Left ventricle myocardium inferior (tissue), 1 donor: ENCODE results near the gene PRXL2A. TPM values are rescaled to one million over a fixed set of nuclear protein-coding genes. Genes with fewer than 3 reads are reported as not detected.

Source experiments
- DNase-seq: peaks from one replicate; pipeline ENCODE4 v3.0.0-alpha.2; 2020
- H3K27ac ChIP-seq: fragments of 200-600 bp; replicated peaks from 2 replicates; pipeline ENCODE4 v1.8.0; 2021
- H3K27me3 ChIP-seq: fragments of 200-600 bp; 2 replicates; pipeline ENCODE4 v1.8.0; 2021; ENCODE audit warnings: low read depth
- H3K36me3 ChIP-seq: fragments of 200-600 bp; 2 replicates; pipeline ENCODE4 v1.8.0; 2021
- H3K4me1 ChIP-seq: fragments of 200-600 bp; 2 replicates; pipeline ENCODE4 v1.8.0; 2021
- H3K4me3 ChIP-seq: fragments of 200-600 bp; 2 replicates; pipeline ENCODE4 v1.8.0; 2021; ENCODE audit warnings: mild to moderate bottlenecking, moderate library complexity
- H3K9me3 ChIP-seq: fragments of 200-600 bp; replicated peaks from 2 replicates; pipeline ENCODE4 v1.8.0; 2021
- CTCF ChIP-seq: fragments of 200-600 bp; IDR thresholded peaks from 2 replicates; pipeline ENCODE4 v1.8.0; 2021; ENCODE audit warnings: antibody characterized with exemption, mild to moderate bottlenecking, borderline replicate concordance
- intact Hi-C: fragments of 100-400 bp; cut with micrococcal nuclease; formaldehyde crosslinking; loops from one replicate; pipeline ENCODE4 v1.11.0; 2022
- total RNA-seq: library from RNA; stranded (reverse); fragmentation: NEBNext Ultra II Directional; extraction: Animal tissue kit (Norgen Biotek cat#: 25700); gene quantifications from one replicate; pipeline ENCODE4 v1.2.1, GENCODE V29; 2021
- donor health status: DM: no; HTN: yes; CAD: no; lungs with severe emphysema.

The PRXL2A gene
- total RNA-seq, 1 donor from 2014 or later: 101 TPM

GRCh38 chr10:80410578-80411145 is 2.3 kb downstream of the PRXL2A start:
- Histone ChIP-seq H3K4me3 (peak overlapping the region; percentile 95), H3K9me3 (no peaks in the 10 kb centered on the region), H3K4me1 (peaks cover 87% of the 10 kb centered on the region), H3K27ac (peak overlapping the region; percentile 96), H3K36me3 (no peaks in the 10 kb centered on the region), H3K27me3 (no peaks in the 10 kb centered on the region)
- intact Hi-C loops: no loop called here
- TF ChIP-seq CTCF: no peak
- DNase-seq: no peak

GRCh38 chr10:80411267-80411668 is 2.9 kb downstream of the PRXL2A start:
- DNase-seq: peak; percentile 48
- intact Hi-C loops: no loop called here
- Histone ChIP-seq H3K9me3 (no peaks in the 10 kb centered on the region), H3K36me3 (no peaks in the 10 kb centered on the region), H3K27me3 (no peaks in the 10 kb centered on the region), H3K4me1 (peaks cover 87% of the 10 kb centered on the region), H3K27ac (peak overlapping the region; percentile 96), H3K4me3 (no peak overlapping the region)
- no peak for TF ChIP-seq CTCF

GRCh38 chr10:80411681-80412220 is 3.4 kb downstream of the PRXL2A start:
- TF ChIP-seq CTCF: no peak
- peaks cover 91% of the 10 kb centered on the region for H3K4me1 ChIP-seq
- no peak overlapping the region for H3K4me3 ChIP-seq
- no peaks in the 10 kb centered on the region for H3K36me3 ChIP-seq
- intact Hi-C loops: no loop called here
- DNase-seq: no peak
- H3K27ac ChIP-seq: peak overlapping the region; percentile 96
- no peaks in the 10 kb centered on the region for H3K9me3 ChIP-seq
- no peaks in the 10 kb centered on the region for H3K27me3 ChIP-seq

- H3K27me3 ChIP-seq: no peaks in the 10 kb centered on the region
- H3K27ac ChIP-seq: peak overlapping the region; percentile 96
- H3K4me3 ChIP-seq: no peak overlapping the region
- intact Hi-C loops: no loop called here
- TF ChIP-seq CTCF: no peak
- H3K4me1 ChIP-seq: peaks cover 97% of the 10 kb centered on the region
- no peaks in the 10 kb centered on the region for H3K36me3 ChIP-seq
- no peak for DNase-seq
- no peaks in the 10 kb centered on the region for H3K9me3 ChIP-seq
Measured at GRCh38 chr10:80412486-80412885, 4.1 kb downstream of the PRXL2A start.

- DNase-seq: no peak
- H3K36me3 ChIP-seq: no peaks in the 10 kb centered on the region
- peaks cover 95% of the 10 kb centered on the region for H3K4me1 ChIP-seq
- H3K27me3 ChIP-seq: no peaks in the 10 kb centered on the region
- TF ChIP-seq CTCF: no peak
- intact Hi-C loops: no loop called here
- peak overlapping the region; percentile 37 for H3K4me3 ChIP-seq
- no peaks in the 10 kb centered on the region for H3K9me3 ChIP-seq
- peak overlapping the region; percentile 96 for H3K27ac ChIP-seq
Measured at GRCh38 chr10:80413271-80413996, 5.1 kb downstream of the PRXL2A start.
